DMS153 (cell line): Measurements from ENCODE around the gene PPTC7.
"Not testable (repeated sequence)": the region's sequence is repeated elsewhere in the genome, so short reads cannot be mapped to it uniquely, and the experiment has no call there.

Experiments
- DNase-seq: peaks from one replicate; lab custom pipeline; 2025; lab: John Stamatoyannopoulos, UW

The PPTC7 gene, protein sequence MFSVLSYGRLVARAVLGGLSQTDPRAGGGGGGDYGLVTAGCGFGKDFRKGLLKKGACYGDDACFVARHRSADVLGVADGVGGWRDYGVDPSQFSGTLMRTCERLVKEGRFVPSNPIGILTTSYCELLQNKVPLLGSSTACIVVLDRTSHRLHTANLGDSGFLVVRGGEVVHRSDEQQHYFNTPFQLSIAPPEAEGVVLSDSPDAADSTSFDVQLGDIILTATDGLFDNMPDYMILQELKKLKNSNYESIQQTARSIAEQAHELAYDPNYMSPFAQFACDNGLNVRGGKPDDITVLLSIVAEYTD

DNA sequence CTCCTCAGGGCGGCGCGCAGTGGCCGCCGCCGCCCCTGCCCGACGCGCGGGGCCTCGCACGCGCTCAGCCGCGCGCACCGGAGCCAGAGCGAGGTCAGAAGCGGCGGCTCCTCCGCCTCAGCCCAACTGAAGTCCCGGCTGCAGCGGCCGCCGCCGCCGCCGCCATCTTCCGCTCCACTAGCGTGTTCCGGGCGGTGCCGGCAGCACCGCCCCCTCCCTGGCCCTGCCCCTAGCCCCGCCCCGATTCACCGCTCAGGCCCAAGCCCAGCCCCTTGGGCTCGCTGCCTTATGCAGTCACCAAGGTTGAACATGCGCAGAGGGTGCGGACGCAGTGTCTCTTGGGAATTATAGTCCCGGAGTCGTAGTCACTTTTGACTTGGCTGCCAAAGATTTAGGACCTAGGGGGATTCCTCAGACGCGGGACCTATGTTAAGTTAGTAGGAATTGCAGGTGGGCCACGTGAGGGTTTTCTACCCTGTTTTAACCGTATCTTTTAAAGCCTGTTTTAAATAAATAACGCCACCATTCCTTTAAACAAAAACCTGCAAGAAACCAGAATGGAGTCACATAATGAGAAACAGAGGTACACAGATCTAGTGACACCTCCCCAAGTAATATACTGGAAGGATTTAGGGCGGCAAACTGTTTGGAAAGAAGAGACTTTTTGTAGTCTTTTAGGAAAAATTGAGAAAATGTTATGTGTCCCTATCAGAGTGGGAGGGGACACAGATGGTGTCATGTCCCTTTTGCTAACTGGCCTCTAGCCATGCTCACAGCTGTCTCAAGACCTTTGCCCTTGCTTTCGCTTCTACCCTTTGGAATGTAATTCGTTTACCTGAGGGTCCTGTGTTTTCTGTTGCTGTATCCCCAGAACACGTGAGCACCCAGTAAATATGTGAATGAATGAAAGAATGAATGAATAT lies at the start of gene PPTC7:
PPTC7 (minus strand) TSS at position 182 of the 923 bp plus-strand sequence. CDS start 287 bp downstream, outside the sequence.
- DNase-seq = peak; percentile 89

DNA sequence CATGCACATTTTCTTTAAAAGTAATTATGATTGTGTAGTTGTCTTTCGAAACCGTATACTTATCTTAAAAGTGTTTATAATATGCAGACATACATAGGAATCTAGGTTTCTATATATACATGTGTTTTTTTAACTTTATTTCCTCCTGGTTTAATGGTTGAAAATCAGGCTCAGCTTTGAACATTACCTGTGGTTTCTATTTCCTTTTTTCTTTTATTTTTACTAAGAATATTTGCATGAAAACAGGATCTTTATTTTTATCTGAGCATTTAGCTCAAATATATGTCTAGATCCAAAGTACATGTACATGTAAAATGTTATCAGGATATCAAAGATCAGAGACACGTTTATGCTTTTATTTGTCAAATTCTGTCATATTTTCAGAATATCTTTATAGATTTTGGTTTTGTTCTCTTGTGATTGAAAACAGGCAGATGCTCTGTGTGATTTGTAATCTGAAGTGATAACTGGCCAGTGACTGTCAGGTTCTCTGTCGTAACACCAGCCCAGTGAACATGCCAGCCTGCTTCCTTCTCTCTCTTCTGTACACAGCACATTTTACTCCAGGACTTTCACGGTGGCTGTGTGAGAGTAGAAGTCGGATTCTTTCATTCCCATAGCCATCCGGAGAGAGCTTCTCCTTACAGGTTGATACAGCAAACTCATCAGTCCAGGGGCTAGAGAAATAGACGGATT lies 44.5 kb upstream of the PPTC7 start:
- no peak for DNase-seq

DNA sequence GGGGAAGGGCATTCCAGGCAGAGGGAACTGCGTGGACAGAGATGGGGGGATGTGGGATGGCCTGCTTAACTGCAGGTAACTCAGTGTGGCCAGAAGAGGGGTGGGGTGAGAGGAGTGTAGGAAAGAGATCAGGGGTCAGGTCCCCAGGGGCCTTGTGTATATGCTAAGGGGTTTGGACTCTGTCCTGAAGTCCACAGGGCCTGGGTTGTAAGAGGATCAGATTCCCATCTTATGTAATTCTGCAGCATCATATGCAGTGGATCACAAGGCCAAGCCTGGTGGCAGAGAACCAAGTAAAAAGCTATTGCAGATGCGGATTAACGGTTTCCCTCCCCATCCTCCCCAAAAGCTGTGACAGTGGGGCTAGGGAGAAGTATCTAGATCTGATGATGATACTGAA lies 39.5 kb upstream of the PPTC7 start:
- DNase-seq = no peak

DNA sequence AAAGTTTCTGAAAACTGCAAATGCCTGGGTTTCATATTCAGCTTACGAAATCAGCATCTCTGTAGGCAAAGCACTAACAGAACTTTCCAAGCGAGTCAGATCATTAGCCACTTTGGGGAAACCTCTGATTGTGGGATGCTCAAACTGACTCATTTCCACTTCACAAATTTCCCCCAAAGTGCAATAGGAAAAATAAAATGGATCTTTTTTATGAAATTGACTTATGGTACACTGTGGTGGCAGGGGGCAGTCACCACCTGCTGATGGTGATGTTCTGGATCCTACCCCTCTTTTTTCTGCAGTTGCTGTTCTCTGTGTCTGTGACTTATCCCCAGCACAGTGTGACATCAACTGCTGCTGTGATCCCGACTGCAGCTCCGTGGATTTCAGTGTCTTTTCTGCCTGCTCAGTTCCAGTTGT lies 36.4 kb upstream of the PPTC7 start:
- no peak for DNase-seq

DNA sequence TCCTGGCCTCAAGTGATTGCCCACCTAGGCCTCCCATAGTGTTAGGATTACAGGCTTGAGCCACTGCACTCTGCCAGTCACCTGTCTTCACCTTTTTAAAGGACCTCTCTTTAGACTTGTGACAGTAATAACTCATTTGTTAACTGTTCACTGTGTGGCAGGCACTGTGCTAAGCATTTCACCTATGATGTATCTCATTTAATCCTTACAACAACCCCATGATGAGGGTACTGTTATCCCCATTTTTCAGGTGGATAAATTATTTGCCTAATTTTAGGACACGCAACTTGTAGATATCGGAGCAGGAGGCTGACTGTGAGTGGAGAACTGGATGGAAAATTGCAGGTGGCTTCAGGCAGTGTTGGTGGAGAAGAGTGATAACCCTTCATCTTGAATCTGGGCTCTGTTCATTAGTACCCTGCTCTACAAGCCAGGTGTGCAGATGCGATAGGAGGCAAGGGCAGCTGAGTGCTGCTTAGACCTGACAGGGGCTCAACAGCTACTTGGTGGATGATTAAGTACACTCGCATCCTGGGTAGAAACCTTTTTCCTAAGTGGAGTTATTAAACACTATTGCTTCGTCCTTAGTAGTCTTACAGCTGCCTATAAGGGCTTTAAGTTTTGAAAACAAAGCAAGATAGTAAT lies 33.5 kb upstream of the PPTC7 start:
- no peak for DNase-seq

DNA sequence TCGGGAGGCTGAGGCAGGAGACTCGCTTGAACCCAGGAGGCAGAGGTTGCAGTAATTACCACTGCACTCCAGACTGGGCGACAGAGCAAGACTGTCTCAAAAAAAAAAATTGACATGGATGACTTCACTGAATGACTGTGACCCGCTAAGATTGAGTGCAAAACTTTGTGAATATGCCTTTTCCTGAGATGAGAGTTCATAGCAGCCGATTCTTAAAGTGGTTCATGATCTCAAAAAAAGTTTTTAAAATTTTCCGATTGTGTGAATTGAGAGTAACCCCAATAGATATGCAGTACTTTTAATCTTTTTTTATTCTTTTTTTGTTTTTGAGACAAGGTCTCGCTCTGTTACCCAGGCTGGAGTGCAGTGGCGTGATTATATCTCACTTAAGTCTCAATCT lies 32.1 kb upstream of the PPTC7 start:
- DNase-seq = no peak

DNA sequence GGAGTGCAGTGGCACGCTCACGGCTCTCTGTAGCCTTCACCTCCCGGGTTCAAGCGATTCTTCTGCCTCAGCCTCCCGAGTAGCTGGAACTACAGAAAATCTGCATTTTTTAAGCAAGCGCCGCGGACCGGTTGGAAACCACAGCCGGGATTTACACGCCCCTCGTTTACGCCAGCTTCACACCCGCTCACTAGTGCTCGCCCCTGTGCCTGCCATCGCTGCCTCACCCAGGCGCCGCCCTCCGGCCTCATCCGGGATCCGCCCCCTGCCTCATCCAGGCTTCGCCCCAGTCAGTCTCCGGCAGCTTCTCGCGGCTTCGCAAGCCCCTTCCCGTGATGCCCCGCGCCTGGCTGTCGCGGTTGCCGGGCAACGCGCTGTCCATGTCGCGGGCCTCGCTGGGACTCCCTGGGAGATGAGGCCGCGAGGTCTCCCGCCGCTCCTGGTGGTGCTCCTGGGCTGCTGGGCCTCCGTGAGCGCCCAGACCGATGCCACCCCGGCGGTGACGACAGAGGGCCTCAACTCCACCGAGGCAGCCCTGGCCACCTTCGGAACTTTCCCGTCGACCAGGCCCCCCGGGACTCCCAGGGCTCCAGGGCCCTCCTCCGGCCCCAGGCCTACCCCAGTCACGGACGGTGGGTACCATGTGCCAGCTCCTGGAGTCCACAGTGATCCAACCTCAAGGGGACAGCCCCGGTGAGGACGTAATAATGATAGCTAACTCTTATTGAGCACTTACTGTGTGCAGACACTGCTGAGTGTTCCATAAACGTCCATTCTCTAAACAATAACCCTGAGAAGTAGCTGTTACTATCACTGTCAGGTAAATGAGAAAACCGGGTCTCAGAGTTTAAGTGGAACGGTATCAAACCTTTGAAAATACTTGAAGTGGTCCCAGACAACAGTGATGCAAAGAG lies 30.9 kb upstream of the PPTC7 start, which contains the start of gene TCTN1:
TCTN1 (plus strand) TSS at position 359 of the 914 bp plus-strand sequence; CDS start at position 413, 54 bp downstream.
- DNase-seq = peak; percentile 88

DNA sequence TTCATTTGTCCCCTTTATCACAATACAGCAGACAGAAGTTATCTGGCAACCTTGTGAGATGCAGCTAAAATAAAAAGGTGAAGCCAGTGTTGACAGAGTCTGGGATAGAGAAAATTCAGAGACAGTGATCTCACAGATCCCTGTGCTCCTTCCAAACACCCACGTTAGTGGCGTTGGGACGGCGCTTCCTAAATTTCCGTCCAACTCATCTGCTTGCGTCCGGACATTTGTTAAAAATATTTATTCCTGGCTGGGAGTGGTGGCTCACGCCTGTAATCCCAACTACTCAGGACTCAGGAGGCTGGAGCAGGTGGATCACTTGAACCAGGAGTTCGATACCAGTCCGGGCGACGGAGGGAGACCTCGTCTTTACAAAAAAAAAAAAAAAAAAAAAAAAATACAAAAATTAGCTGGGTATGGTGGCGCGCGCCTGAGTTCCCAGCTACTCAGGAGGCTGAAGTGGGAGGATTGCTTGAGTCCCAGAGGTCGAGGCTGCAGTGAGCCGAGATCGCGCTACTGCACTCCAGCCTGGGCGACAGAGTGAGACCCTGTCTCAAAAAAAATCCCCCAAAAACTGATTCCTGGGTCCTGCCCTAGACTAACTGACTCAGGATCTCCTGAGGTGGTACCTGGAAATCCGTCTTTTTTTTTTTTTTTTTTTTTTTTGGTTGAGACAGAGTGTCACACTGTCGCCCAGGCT lies 30.1 kb upstream of the PPTC7 start:
- no peak for DNase-seq

DNA sequence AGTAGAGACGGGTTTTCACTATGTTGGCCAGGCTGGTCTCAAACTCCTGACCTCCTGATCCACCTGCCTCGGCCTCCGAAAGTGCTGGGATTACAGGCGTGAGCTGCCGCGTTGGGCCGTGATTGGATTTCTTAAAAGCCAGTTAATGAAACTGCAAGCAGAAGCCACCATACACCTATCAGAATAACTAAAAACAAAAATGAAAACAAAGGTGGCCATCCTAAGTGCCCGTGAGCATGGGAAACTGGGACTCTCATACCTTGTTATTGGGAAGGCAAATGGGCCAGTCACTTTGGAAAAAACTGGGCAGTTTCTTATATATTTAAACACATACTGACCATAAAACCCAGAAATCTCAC lies 23.1 kb upstream of the PPTC7 start:
- no peak for DNase-seq

DNA sequence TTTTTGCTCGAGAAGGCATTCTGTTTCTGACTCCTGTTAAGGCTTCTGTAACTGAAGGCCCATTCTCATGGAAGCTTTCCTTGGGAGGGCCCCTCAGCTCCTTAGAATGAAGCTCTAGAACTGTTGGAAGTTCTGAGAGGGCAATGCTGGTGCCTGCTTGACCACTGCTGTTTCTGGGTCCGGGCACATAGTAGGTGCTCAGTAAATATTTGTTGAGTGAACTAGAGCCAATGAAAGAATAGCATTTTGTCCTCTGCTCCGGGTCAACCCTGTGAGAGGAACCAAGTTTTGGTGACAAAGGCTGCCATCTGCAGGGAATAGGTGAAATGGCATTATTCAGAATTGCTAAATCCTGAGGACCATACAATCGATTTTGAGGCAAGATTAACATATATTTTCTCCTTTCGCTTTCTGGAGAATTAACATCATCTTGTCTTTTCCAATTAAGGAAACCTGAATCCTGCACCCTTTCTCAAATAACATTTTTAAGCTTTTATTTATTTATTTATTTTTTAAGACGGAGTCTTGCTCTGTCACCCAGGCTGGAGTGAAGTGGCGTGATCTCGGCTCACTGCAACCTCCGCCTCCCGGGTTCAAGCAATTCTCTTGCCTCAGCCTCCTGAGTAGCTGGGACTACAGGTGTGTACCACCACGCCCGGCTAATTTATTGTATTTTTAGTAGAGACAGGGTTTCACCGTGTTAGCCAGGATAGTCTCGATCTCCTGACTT lies 19.1 kb upstream of the PPTC7 start:
- peak; percentile 26 for DNase-seq

DNA sequence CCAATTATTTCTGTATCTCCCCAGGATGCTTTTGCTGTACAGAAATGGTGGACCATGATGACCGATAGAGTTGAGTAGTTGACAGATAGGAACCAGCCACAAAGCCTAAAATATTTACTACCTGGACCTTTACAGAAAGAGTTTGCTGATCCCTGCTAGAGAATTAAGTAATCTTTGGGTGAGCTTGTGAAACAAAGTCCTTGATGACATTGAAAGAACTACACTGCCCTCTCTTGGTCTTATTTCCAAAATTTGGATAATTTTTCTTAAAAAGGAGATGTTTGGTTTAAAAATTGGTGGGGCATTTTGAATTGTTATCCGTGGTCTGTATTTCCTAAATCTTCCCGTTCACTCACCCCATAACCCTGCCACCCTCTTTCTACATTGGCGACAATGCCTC lies 17.1 kb upstream of the PPTC7 start:
- no peak for DNase-seq

DNA sequence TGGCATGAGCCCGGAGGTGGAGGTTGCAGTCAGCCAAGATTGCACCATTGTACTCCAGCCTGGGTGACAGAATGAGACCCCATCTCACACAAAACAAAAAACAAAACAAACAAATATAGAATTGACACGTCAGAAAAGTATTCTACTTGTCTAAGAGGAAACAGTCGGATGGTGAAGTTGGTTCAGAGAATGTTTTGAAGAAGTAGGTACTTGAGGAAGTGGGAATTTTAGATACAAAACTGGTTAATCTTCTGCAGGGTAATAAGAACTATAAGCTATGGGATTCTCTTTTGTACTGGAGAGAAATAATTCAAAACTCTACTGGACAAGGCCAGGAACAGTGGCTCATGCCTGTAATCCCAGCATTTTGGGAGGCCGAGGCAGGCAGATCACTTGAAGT lies 16.2 kb upstream of the PPTC7 start:
- DNase-seq = no peak

DNA sequence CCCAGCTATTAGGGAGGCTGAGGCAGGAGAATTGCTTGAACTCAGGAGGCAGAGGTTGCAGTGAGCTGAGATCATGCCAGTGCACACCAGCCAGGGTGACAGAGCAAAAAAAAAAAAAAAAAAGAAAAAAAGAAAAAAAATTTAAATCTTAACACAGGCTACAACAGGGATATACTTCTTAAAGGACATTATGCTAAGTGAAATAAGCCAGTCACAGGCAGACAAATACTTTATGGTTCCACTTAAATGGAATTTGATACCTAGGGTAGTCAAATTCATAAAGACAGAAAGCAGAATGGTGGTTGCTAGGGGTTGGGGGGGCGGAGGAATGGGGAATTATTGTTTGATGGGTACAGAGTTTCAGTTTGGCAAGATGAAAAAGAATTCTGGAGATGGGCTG lies 14.8 kb upstream of the PPTC7 start:
- DNase-seq = no peak

DNA sequence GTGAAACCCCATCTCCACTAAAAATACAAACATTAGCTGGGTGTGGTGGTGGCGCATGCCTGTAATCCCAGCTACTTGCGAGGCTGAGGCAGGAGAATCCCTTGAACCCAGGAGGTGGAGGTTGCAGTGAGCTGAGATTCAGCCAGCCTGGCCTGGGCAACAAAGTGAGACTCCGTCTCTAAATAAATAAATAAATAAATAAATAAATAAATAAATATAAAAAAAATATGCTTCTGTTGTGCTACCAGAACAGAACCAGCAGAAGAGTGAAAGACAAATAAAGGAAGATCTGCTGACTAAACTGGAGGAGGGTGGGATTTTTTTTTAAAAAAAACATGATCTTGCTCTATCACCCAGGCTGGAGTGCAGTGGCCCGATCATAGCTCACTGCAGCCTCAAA lies 9.8 kb upstream of the PPTC7 start:
- DNase-seq = not testable (repeated sequence)

DNA sequence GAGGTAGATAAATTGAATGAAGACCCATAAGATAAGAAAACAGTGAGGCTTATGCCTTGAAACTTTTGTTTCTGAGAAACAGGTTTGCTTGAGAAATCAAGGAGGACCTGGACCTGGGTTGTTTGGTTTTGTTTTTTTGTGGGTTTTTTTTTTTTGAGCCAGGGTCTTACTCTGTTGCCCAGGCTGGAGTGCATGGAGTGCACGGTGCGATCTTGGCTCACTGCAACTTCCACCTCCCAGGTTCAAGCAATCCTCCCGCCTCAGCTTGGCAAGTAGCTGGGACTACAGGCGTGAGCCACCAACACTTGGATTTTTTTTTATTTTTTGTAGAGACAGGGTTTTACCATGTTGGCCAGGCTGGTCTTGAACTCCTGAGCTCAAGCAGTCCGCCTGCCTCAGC lies 9.0 kb upstream of the PPTC7 start:
- no peak for DNase-seq

DNA sequence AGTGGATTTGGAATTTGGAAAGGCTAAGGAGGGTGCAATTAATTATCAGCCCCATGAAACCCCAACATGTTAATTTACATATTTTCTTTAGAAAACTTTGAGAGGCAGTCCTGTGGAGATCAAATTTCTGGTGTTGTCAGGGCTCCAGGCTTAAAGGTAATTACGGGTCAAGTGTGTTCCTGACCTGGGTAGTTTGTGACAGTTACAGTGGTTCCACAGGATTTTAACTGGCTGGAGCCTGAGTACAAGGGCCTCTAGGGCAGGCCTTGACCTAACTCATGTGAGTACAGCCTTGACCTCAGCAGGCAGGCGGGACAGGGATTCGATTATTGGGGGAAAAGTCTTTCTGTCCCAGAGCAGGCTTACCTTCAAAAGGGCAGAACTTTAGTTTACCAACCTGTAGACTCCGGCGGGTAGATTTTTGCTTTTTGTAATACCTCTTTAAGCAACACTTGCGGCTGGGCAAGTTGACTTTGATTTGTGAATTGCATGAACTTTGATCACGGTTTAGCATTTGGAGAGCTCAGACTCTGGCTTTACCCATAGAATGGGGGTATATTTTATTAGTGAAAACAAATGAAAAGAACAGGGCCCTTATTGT lies 8.4 kb upstream of the PPTC7 start:
- peak; percentile 11 for DNase-seq

DNA sequence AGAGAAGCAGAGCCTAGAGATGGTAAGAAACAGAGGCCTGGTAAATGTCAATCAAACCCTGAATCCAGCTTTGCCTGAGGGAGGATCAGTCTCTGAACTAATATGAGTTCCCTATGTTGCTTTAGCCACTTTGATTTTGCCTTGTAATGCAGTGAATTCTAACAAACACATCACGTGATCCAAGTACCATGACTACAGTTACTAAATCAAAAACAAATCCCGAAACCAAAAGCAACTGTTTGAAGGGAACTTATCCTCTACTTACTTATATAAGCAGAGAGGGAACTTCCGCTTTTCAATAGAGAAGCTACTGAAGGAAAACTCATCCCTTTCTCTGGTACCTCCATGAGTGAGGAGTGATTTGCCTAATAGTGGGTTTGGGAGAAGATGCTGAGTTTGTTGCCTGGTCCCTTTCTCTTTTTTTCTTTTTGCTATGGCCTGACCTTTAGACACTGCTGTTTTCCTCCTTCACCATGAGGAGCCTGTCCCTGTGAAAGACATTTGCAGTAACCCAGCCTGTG lies 7.7 kb upstream of the PPTC7 start:
- no peak for DNase-seq

DNA sequence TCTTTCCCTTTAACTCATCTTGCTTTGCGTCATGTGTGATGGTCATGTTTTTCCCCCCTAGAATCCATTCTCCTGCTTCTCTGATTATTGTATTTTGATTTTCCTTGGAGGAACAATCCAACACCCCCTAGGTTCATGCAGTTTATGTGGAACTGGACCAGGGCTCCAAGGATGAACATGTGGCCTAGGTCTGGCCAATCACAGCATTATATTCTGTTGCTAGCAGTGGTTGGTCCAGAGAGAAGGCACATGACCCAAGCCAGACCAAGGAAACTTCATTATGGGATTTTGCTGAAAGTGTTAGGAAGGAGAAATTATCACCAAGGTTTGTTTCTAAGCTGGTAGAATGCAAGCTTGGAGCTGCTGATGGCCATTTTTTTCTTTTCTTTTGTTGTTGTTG lies 6.9 kb upstream of the PPTC7 start:
- DNase-seq = no peak

DNA sequence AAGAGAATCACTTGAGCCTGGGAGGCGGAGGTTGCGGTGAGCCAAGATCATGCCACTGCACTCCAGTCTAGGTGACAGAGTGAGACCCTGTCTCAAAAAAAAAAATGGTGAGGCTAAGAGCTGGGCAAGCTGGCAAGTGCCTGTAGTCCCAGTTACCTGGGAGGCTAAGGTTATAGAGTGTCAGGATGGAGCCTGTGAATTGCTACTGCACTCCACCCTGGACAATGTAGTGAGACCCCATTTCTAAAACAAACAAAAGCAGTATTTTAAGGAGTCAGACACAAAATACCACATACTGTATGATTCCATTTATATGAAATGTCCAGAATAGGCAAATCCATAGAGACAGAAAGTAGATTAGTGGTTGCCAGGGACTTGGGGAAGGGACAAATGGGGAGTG lies 4.0 kb upstream of the PPTC7 start:
- not testable (repeated sequence) for DNase-seq
